ENCODE results near the gene IQCF5.

The IQCF5 gene

DNA sequence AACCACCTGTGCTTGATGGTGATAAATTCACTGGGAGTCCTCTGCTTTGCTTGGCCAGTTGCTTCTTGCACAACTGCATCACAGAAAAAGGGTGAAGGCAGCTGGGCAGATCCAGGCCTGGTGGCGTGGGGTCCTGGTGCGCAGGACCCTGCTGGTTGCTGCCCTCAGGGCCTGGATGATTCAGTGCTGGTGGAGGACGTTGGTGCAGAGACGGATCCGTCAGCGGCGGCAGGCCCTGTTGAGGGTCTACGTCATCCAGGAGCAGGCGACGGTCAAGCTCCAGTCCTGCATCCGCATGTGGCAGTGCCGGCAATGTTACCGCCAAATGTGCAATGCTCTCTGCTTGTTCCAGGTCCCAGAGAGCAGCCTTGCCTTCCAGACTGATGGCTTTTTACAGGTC, 45.1 kb downstream of the IQCF5 start:
- CTCF ChIA-PET = no interaction called here
- Histone ChIP-seq H3K4me1 (ENCODE audit: control insufficient read depth, insufficient read depth, low read length) (no peaks in the 10 kb centered on the region), H3K9me3 (ENCODE audit: control insufficient read depth, insufficient read depth, low read depth, low read length) (no peaks in the 10 kb centered on the region), H3K4me3 (ENCODE audit: low read depth, low read length) (no peak overlapping the region), H3K27ac (ENCODE audit: extremely low read depth, low read depth, low read length) (no peak overlapping the region), H3K36me3 (ENCODE audit: control insufficient read depth in 2 of 2, insufficient read depth in 1 of 2, low read length in 2 of 2) (no peaks in the 10 kb centered on the region)
- TF ChIP-seq, protein P1, sequence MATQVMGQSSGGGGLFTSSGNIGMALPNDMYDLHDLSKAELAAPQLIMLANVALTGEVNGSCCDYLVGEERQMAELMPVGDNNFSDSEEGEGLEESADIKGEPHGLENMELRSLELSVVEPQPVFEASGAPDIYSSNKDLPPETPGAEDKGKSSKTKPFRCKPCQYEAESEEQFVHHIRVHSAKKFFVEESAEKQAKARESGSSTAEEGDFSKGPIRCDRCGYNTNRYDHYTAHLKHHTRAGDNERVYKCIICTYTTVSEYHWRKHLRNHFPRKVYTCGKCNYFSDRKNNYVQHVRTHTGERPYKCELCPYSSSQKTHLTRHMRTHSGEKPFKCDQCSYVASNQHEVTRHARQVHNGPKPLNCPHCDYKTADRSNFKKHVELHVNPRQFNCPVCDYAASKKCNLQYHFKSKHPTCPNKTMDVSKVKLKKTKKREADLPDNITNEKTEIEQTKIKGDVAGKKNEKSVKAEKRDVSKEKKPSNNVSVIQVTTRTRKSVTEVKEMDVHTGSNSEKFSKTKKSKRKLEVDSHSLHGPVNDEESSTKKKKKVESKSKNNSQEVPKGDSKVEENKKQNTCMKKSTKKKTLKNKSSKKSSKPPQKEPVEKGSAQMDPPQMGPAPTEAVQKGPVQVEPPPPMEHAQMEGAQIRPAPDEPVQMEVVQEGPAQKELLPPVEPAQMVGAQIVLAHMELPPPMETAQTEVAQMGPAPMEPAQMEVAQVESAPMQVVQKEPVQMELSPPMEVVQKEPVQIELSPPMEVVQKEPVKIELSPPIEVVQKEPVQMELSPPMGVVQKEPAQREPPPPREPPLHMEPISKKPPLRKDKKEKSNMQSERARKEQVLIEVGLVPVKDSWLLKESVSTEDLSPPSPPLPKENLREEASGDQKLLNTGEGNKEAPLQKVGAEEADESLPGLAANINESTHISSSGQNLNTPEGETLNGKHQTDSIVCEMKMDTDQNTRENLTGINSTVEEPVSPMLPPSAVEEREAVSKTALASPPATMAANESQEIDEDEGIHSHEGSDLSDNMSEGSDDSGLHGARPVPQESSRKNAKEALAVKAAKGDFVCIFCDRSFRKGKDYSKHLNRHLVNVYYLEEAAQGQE (tag by site-specific recombination; IDR thresholded peaks at IDR 0.05) = no peak
- POLR2A ChIA-PET = no interaction called here

DNA sequence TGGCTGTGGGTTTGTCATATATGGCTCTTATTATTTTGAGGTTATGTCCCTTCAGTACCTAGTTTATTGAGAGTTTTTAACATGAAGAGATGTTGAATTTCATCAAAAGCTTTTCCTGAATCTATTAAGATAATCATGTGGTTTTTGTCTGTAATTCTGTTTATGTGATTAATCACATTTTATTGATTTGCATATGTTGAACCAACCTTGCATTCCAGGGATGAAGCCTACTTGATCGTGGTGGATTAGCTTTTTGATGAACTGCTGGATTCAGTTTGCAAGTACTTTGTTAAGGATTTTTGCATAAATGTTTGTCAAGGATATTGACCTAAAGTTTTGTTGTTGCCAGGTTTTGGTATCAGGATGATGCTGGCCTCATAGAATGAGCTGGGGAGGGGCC, 47.1 kb downstream of the IQCF5 start:
- H3K36me3 ChIP-seq (ENCODE audit: control insufficient read depth in 2 of 2, insufficient read depth in 1 of 2, low read length in 2 of 2) = no peaks in the 10 kb centered on the region
- POLR2A ChIA-PET = no interaction called here

More for the DNA sequence above, 47.1 kb downstream of the IQCF5 start:
- Histone ChIP-seq H3K4me1 (ENCODE audit: control insufficient read depth, insufficient read depth, low read length) (no peaks in the 10 kb centered on the region), H3K4me3 (ENCODE audit: low read depth, low read length) (no peak overlapping the region), H3K9me3 (ENCODE audit: control insufficient read depth, insufficient read depth, low read depth, low read length) (no peaks in the 10 kb centered on the region), H3K27ac (ENCODE audit: extremely low read depth, low read depth, low read length) (no peak overlapping the region)
- CTCF ChIA-PET = interaction anchor here (1.4 kb wide), 1 partner anchor 8 kb away, joined by 8 read pairs; no protein-coding TSS in a partner anchor
- TF ChIP-seq ZNF747 (tag by site-specific recombination; IDR thresholded peaks at IDR 0.05) (no peak), ZBTB7A (tag by site-specific recombination; IDR thresholded peaks at IDR 0.05; ENCODE audit: low read depth) (no peak), ZNF175 (tag by site-specific recombination; IDR thresholded peaks at IDR 0.05) (no peak), ZNF350 (tag by site-specific recombination; IDR thresholded peaks at IDR 0.05) (no peak), SP3 (tag by site-specific recombination; IDR thresholded peaks at IDR 0.05) (no peak), ZNF266 (tag by site-specific recombination; IDR thresholded peaks at IDR 0.05; ENCODE audit: low read depth) (no peak), ZNF202 (tag by site-specific recombination; IDR thresholded peaks at IDR 0.05; ENCODE audit: borderline replicate concordance) (no peak), GLIS2 (tag by site-specific recombination; IDR thresholded peaks at IDR 0.05) (no peak), HOXA7 (CRISPR knock-in tag; IDR thresholded peaks at IDR 0.05; ENCODE audit: borderline replicate concordance) (no peak), KLF1 (tag by site-specific recombination; IDR thresholded peaks at IDR 0.05) (no peak), OVOL3 (tag by site-specific recombination; IDR thresholded peaks at IDR 0.05) (no peak), SP7 (tag by site-specific recombination; IDR thresholded peaks at IDR 0.05) (no peak), PRDM1 (tag by site-specific recombination; IDR thresholded peaks at IDR 0.05) (no peak), ZEB2 (tag by site-specific recombination; IDR thresholded peaks at IDR 0.05) (no peak)
- TF ChIP-seq, protein P2, sequence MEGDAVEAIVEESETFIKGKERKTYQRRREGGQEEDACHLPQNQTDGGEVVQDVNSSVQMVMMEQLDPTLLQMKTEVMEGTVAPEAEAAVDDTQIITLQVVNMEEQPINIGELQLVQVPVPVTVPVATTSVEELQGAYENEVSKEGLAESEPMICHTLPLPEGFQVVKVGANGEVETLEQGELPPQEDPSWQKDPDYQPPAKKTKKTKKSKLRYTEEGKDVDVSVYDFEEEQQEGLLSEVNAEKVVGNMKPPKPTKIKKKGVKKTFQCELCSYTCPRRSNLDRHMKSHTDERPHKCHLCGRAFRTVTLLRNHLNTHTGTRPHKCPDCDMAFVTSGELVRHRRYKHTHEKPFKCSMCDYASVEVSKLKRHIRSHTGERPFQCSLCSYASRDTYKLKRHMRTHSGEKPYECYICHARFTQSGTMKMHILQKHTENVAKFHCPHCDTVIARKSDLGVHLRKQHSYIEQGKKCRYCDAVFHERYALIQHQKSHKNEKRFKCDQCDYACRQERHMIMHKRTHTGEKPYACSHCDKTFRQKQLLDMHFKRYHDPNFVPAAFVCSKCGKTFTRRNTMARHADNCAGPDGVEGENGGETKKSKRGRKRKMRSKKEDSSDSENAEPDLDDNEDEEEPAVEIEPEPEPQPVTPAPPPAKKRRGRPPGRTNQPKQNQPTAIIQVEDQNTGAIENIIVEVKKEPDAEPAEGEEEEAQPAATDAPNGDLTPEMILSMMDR (tag by site-specific recombination; IDR thresholded peaks at IDR 0.05) = no peak
- TF ChIP-seq, protein P3, sequence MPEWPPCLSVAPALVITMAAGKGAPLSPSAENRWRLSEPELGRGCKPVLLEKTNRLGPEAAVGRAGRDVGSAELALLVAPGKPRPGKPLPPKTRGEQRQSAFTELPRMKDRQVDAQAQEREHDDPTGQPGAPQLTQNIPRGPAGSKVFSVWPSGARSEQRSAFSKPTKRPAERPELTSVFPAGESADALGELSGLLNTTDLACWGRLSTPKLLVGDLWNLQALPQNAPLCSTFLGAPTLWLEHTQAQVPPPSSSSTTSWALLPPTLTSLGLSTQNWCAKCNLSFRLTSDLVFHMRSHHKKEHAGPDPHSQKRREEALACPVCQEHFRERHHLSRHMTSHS (tag by site-specific recombination; IDR thresholded peaks at IDR 0.05) = no peak
- TF ChIP-seq, protein P4, sequence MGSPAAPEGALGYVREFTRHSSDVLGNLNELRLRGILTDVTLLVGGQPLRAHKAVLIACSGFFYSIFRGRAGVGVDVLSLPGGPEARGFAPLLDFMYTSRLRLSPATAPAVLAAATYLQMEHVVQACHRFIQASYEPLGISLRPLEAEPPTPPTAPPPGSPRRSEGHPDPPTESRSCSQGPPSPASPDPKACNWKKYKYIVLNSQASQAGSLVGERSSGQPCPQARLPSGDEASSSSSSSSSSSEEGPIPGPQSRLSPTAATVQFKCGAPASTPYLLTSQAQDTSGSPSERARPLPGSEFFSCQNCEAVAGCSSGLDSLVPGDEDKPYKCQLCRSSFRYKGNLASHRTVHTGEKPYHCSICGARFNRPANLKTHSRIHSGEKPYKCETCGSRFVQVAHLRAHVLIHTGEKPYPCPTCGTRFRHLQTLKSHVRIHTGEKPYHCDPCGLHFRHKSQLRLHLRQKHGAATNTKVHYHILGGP (tag by site-specific recombination; IDR thresholded peaks at IDR 0.05) = no peak

Measured in HEK293 (cell line).